DMS153 treated with DMSO at 0.1 percent for 48 hours (cell line): Measurements from ENCODE around the gene PRKCZ.
A peak's percentile ranks its signal among the peaks of the same experiment; 100 is the strongest.
"Not testable (repeated sequence)": the region's sequence is repeated elsewhere in the genome, so short reads cannot be mapped to it uniquely, and the experiment has no call there.

ENCODE experiments used
- DNase-seq: peaks from one replicate; lab custom pipeline; 2025; ENCODE audit not compliant: unreplicated experiment; lab: John Stamatoyannopoulos, UW

Gene PRKCZ

GRCh38 chr1:2133039-2133878 is 83.0 kb downstream of the PRKCZ start:
- peak; percentile 99 for DNase-seq

DNA sequence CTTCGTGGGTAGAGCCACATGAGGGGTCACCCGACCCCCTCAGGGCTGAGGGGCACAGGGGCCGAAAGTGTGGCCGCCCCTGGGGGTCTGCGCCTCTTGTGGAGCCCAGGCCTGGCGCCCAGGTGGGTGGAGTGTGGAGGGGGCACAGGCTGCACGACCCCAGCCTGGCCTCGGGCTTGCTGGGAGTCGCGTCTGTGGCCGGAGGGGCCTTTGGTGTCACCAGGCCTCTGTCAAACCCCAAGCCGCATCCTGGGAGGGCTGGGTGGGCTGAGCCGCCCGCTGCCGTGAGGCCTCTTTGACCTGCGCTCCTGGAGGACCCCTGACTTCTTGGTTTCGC is 83.6 kb downstream of the PRKCZ start:
- DNase-seq: no peak

DNA sequence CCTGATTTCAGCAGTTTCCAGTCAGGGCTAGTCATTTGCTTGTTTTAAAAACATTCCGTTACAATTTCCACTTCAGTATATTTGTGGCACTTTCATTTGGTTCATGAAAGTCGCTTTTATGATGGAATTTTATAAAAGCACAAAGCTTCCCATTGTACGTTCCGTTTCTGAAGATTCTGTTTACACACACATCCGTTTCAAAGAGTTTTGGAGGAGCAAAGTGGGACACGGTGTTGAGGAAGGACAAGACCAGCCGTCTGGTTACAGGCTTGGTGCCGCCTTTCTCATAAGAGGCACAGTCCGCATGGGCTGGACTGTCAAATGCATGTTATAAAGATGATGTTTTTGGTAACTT is 84.0 kb downstream of the PRKCZ start:
- no peak for DNase-seq

GRCh38 chr1:2134621-2135307 is 84.6 kb downstream of the PRKCZ start:
- peak; percentile 58 for DNase-seq

- DNase-seq: peak; percentile 62
Measured at GRCh38 chr1:2135441-2135841, 85.2 kb downstream of the PRKCZ start.

DNA sequence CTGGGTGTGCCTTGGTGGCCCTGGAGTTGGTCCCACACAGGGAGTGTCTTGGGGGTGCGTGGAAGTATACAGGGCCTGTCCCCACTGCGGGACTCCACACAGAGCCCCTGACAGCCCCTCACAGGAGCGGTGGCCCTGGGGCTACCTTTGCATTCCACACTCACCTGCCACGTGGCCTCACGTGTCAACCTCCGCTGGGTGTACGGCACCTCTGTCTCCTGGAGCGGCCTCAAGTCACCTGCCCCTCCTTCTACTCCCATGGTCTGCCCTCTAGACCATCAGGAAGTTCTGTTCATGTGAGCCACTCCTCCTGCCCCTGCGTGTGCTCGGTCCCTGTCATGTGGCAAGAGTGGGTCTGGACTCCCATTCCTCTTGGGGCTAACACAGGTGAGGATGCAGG is 85.7 kb downstream of the PRKCZ start:
- DNase-seq: no peak

- no peak for DNase-seq
Measured at GRCh38 chr1:2136386-2137235, 86.4 kb downstream of the PRKCZ start.

- no peak for DNase-seq
Measured at GRCh38 chr1:2137257-2138121, 87.3 kb downstream of the PRKCZ start.

- DNase-seq: not testable (repeated sequence)
Measured at GRCh38 chr1:2139156-2139555, 88.9 kb downstream of the PRKCZ start.

GRCh38 chr1:2141025-2141424 is 90.8 kb downstream of the PRKCZ start:
- no peak for DNase-seq

GRCh38 chr1:2143814-2144500 is 93.7 kb downstream of the PRKCZ start:
- no peak for DNase-seq

- no peak for DNase-seq
Measured at GRCh38 chr1:2144501-2145090, 94.4 kb downstream of the PRKCZ start.

DNA sequence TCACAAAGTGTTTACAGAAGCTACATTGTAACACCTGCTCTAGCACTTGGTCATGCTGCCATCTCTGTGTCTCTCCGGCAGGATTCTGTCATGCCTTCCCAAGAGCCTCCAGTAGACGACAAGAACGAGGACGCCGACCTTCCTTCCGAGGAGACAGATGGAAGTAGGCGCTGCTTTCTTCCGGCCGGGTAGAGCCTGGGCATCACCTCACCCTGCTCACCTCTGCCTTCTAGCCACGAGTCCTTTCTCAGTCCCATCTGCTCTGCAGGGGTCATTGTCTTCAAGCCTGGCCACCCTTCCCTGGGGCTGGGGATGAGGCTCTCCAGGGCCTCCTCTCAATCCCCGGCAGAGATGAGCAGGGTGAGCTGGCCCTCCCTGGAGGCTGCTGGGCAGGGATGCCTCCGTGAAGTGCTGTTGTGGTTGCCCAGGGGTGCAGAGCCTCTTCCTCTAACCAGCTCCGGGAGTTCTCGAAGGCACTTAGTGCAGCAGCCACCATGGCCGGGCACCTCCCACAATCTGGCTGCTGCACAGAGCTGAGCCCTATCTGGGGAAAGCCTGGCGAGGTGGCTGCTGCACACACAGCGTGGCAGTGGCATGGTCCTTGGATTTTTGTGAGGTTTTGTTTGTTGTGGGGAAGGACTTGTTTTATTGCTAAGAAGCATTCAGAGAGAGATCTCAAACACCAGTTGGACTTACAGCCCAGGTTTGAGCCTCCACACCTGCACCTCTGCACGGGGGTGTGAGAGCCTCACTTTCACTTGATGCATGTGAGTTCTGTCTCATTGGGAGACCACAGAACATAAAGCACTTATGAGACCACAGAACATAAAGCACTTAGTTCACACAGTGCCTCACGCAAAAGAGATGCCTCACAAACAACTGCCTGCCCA is 96.0 kb downstream of the PRKCZ start:
- DNase-seq: no peak

DNA sequence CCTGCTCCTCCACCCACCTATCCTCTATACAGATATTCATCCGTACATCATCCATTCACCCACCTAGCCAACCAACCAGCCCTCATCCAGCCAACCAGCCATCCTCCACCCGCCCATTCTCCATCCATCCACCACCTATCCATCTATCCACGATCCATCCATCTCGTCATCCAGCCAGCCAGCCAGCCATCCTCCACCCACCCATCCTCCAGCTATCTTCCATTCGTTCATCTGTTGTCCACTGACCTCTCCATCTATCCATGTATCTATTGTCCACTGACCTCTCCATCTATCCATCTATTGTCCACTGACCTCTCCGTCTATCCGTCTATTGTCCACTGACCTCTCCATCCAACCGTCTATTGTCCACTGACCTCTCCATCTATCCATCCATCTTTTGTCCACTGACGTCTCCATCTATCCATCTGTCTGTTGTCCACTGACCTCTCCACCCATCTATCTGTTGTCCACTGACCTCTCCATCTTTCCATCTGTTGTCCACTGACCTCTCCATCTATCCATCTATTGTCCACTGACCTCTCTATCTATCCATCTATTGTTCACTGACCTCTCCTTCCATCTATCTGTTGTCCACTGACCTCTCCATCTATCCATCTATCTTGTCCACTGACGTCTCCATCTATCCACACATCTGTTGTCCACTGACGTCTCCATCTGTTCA is 96.8 kb downstream of the PRKCZ start:
- DNase-seq: no peak

DNA sequence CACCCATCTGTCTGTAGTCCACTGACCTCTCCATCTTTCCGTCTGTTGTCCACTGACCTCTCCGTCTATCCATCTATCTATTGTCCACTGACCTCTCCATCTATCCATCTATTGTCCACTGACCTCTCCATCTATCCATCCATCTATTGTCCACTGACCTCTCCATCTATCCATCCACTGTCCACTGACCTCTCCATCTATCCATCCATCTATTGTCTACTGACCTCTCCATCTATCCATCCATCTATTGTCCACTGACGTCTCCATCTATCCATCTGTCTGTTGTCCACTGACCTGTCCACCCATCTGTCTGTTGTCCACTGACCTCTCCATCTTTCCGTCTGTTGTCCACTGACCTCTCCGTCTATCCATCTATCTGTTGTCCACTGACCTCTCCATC is 97.7 kb downstream of the PRKCZ start:
- not testable (repeated sequence) for DNase-seq

DNA sequence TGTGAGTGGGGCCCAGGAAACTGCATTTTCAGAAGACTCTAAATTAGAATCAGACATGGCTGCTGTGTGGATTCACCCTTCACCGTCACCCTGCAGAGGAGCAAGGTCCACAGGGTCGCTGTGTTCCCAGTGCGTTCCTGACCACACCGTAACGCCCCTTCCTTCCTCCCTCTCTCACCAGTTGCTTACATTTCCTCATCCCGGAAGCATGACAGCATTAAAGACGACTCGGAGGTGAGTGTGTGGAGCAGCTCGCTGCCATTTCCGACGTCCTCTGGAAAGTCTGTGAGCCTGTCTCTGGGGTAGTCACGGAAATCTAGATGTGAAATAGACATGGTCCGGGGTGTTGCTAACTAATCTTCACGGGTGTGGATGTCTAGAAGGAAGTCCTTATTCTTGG is 98.5 kb downstream of the PRKCZ start:
- no peak for DNase-seq

DNA sequence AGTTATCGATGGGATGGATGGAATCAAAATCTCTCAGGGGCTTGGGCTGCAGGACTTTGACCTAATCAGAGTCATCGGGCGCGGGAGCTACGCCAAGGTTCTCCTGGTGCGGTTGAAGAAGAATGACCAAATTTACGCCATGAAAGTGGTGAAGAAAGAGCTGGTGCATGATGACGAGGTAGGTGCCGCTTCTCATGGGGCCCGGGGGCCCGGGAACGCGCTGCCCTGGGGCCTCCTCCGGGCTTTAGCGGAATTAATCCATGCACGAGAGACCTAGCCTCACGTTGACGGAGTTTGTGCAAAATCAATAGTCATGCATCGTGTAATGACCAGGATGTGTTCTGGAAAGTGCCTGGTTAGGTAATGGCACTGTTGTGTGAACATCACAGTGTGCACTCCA is 100.6 kb downstream of the PRKCZ start:
- DNase-seq: no peak

GRCh38 chr1:2151252-2151651 is 101.0 kb downstream of the PRKCZ start:
- no peak for DNase-seq
